Sciatic nerve (tissue), 2 donors: ENCODE results near the gene SSBP4. TPM values are rescaled to one million over a fixed set of nuclear protein-coding genes. Genes with fewer than 3 reads are reported as not detected.

Experiments
- ATAC-seq: fragments of 200-7000 bp; cut with Tn5 transposase; one replicate; pipeline ENCODE4 v1.9.1; 2020; ENCODE audit warnings: mild to moderate bottlenecking, moderate library complexity
- DNase-seq: peaks from one replicate; pipeline ENCODE4 v3.0.0-alpha.2; 2020; ENCODE audit warnings: low spot score
- intact Hi-C: fragments of 100-400 bp; cut with DNase I; formaldehyde crosslinking; loops from one replicate; pipeline ENCODE4 v1.14.2; 2022
- microRNA-seq: library from miRNA; unstranded; fragments of <30 nt; microRNA quantifications from one replicate; pipeline ENCODE4 v1.2.0, GENCODE V29; 2020
- total RNA-seq: library from RNA; stranded (reverse); fragmentation: NEBNext Ultra II Directional; extraction: Animal tissue kit (Norgen Biotek cat#: 25700); gene quantifications from one replicate; pipeline ENCODE4 v1.2.1, GENCODE V29; 2021
- donor health status: DM: no; HTN: no; CAD: no.
- donor health status: DM: no; HTN: no; CAD: no.

Gene SSBP4
- total RNA-seq, 1 donor from 2014 or later, result 82.5 TPM

GRCh38 chr19:18474366-18474887 is 55.2 kb downstream of the SSBP4 start:
- intact Hi-C loops, result loop anchor here (10.0 kb wide), 1 partner anchor 90 kb away; no protein-coding TSS in a partner anchor
- no peak for ATAC-seq
- no peak for DNase-seq

- ATAC-seq (no peak), DNase-seq (no peak)
- intact Hi-C loops, result loop anchor here (10.0 kb wide), 1 partner anchor 90 kb away; no protein-coding TSS in a partner anchor
Observed at GRCh38 chr19:18475004-18475453, 55.8 kb downstream of the SSBP4 start.

GRCh38 chr19:18475762-18476331 is 56.6 kb downstream of the SSBP4 start:
- ATAC-seq, result no peak
- intact Hi-C loops, result loop anchor here (10.0 kb wide), 1 partner anchor 89 kb away; no protein-coding TSS in a partner anchor

GRCh38 chr19:18476507-18477041 is 57.4 kb downstream of the SSBP4 start:
- DNase-seq (no peak), ATAC-seq (no peak)
- intact Hi-C loops, result loop anchor here (10.0 kb wide), 1 partner anchor 88 kb away; no protein-coding TSS in a partner anchor

More at GRCh38 chr19:18475762-18476331, 56.6 kb downstream of the SSBP4 start:
- no peak for DNase-seq

- ATAC-seq (no peak), DNase-seq (no peak)
- intact Hi-C loops, result loop anchor here (10.0 kb wide), 1 partner anchor 88 kb away; no protein-coding TSS in a partner anchor
Observed at GRCh38 chr19:18477042-18477779, 58.0 kb downstream of the SSBP4 start.

- ATAC-seq (no peak), DNase-seq (no peak)
- intact Hi-C loops, result loop anchor here (10.0 kb wide), 1 partner anchor 87 kb away; no protein-coding TSS in a partner anchor
Observed at GRCh38 chr19:18477974-18478373, 58.8 kb downstream of the SSBP4 start.

- intact Hi-C loops, result loop anchor here (10.0 kb wide), 1 partner anchor 86 kb away; no protein-coding TSS in a partner anchor
- DNase-seq (peak; percentile 88), ATAC-seq (peak; percentile 87)
Observed at GRCh38 chr19:18478545-18479311, 59.5 kb downstream of the SSBP4 start.

GRCh38 chr19:18480006-18480691 is 61.0 kb downstream of the SSBP4 start:
- intact Hi-C loops, result no loop called here
- peak; percentile 86 for DNase-seq
- peak; percentile 84 for ATAC-seq

- no peak for ATAC-seq
- no peak for DNase-seq
Observed at GRCh38 chr19:18481505-18482222, 62.5 kb downstream of the SSBP4 start.

GRCh38 chr19:18483119-18483890 is 64.1 kb downstream of the SSBP4 start:
- intact Hi-C loops, result no loop called here
- ATAC-seq (no peak), DNase-seq (no peak)

More at GRCh38 chr19:18481505-18482222, 62.5 kb downstream of the SSBP4 start:
- intact Hi-C loops, result no loop called here

Small RNAs within 50 kb of the gene (microRNA-seq; reads per million reads assigned to microRNA genes)
- gene MIR3189, result not detected

Other genes starting within 250 kb of the SSBP4 start
- gene IFI30, start 245.6 kb upstream of the SSBP4 start, total RNA-seq, result 82.2 TPM
- 9.2 TPM for gene MPV17L2, start 226.2 kb upstream of the SSBP4 start, total RNA-seq
- gene RAB3A, start 215.4 kb upstream of the SSBP4 start, total RNA-seq, result 2.9 TPM
- gene PDE4C, start 193.0 kb upstream of the SSBP4 start, total RNA-seq, result 2.1 TPM
- gene IQCN, start 144.9 kb upstream of the SSBP4 start, total RNA-seq, result 12.7 TPM
- 298 TPM for gene JUND, start 137.8 kb upstream of the SSBP4 start, total RNA-seq
- gene LSM4, start 96.3 kb upstream of the SSBP4 start, total RNA-seq, result 45.7 TPM
- 49.6 TPM for gene PGPEP1, start 78.8 kb upstream of the SSBP4 start, total RNA-seq
- 8.3 TPM for gene GDF15, start 33.2 kb upstream of the SSBP4 start, total RNA-seq
- 8.2 TPM for gene LRRC25, start 21.8 kb upstream of the SSBP4 start, total RNA-seq
- gene ISYNA1, start 18.7 kb downstream of the SSBP4 start, total RNA-seq, result 112 TPM
- 28.9 TPM for gene ELL, start 102.7 kb downstream of the SSBP4 start, total RNA-seq
- 296 TPM for gene FKBP8, start 124.2 kb downstream of the SSBP4 start, total RNA-seq
- 97.2 TPM for gene KXD1, start 138.5 kb downstream of the SSBP4 start, total RNA-seq
- gene UBA52, start 152.5 kb downstream of the SSBP4 start, total RNA-seq, result 779 TPM
- gene REX1BD, start 169.4 kb downstream of the SSBP4 start, total RNA-seq, result 58.1 TPM
- 4.5 TPM for gene CRLF1, start 187.4 kb downstream of the SSBP4 start, total RNA-seq
- 1.2 TPM for gene TMEM59L, start 193.5 kb downstream of the SSBP4 start, total RNA-seq
- gene KLHL26, start 217.6 kb downstream of the SSBP4 start, total RNA-seq, result 26.1 TPM